ENCODE results near the gene KCNK5.

The KCNK5 gene

GRCh38 chr6:39240155-39240757 lies 11.0 kb upstream of the KCNK5 start:
- DNase-seq, result no peak

GRCh38 chr6:39239527-39240154 lies 10.4 kb upstream of the KCNK5 start:
- DNase-seq, result no peak

- no peak for DNase-seq
Measured at GRCh38 chr6:39236742-39237141, 7.5 kb upstream of the KCNK5 start.

GRCh38 chr6:39233333-39233732 lies 4.1 kb upstream of the KCNK5 start:
- DNase-seq, result no peak

- no peak for DNase-seq
Measured at GRCh38 chr6:39231521-39232243, 2.4 kb upstream of the KCNK5 start.

GRCh38 chr6:39230654-39231035 lies 1.4 kb upstream of the KCNK5 start:
- no peak for DNase-seq

- DNase-seq, result no peak
Measured at GRCh38 chr6:39228111-39228971, 934 bp downstream of the KCNK5 start.

GRCh38 chr6:39227476-39227875 lies 1.8 kb downstream of the KCNK5 start:
- no peak for DNase-seq

- no peak for DNase-seq
Measured at GRCh38 chr6:39226639-39227329, 2.5 kb downstream of the KCNK5 start.

GRCh38 chr6:39225946-39226437 lies 3.3 kb downstream of the KCNK5 start:
- DNase-seq, result no peak

GRCh38 chr6:39225543-39225942 lies 3.7 kb downstream of the KCNK5 start:
- DNase-seq, result no peak

- DNase-seq, result no peak
Measured at GRCh38 chr6:39224523-39225182, 4.6 kb downstream of the KCNK5 start.

GRCh38 chr6:39224011-39224410 lies 5.3 kb downstream of the KCNK5 start:
- DNase-seq, result no peak

- DNase-seq, result no peak
Measured at GRCh38 chr6:39223555-39223954, 5.7 kb downstream of the KCNK5 start.

- DNase-seq, result no peak
Measured at GRCh38 chr6:39223061-39223460, 6.2 kb downstream of the KCNK5 start.

- DNase-seq, result no peak
Measured at GRCh38 chr6:39221779-39222641, 7.3 kb downstream of the KCNK5 start.

- no peak for DNase-seq
Measured at GRCh38 chr6:39221115-39221514, 8.2 kb downstream of the KCNK5 start.

- no peak for DNase-seq
Measured at GRCh38 chr6:39218868-39219567, 10.3 kb downstream of the KCNK5 start.

- DNase-seq, result no peak
Measured at GRCh38 chr6:39217177-39217864, 12.0 kb downstream of the KCNK5 start.

Data from effector CD4-positive, alpha-beta T cell (primary cell).